SK-N-SH (cell line): ENCODE data around the gene PALLD. TPM values are rescaled to one million over a fixed set of nuclear protein-coding genes. Genes with fewer than 3 reads are reported as not detected.

Experiments
- CTCF ChIA-PET: fragments of 300-600, 350-600 bp; formaldehyde crosslinking; extraction: SDS; loops from one replicate; lab custom pipeline; 2021; lab: Yijun Ruan, JAX
- POLR2A ChIA-PET: fragments of 350-600 bp; sonication (Branson Sonifier 250); formaldehyde crosslinking; extraction: SDS; loops from one replicate; lab custom pipeline; 2020; ENCODE audit warnings: antibody characterized with exemption, inconsistent platforms; lab: Yijun Ruan, JAX
- DNase-seq: peaks from one replicate; pipeline ENCODE4 v3.0.0; 2012
- H2AFZ ChIP-seq: fragments of 200-600 bp; sonication (generic); 2 replicates; pipeline ENCODE4 v1.8.1; 2016; ENCODE audit warnings: antibody characterized with exemption, mild to moderate bottlenecking, low read depth
- H3F3A ChIP-seq: fragments of 200-600 bp; sonication (generic); replicated peaks from 2 replicates; pipeline ENCODE3; 2016; ENCODE audit warnings: antibody characterized with exemption, mild to moderate bottlenecking; ENCODE audit not compliant: insufficient read depth
- H3K27ac ChIP-seq, 2 experiments: fragments of 200-500 bp in 1 of 2; fragments of 200-600 bp in 1 of 2; sonication (Bioruptor generic) in 1 of 2; sonication (generic), shearing (Covaris generic) in 1 of 2; 2 replicates each; pipeline versions ENCODE4 v1.5.1 to v1.6.1; 2014 to 2016; ENCODE audit warnings: low read depth in 2 of 2, inconsistent platforms in 1 of 2, low read length in 1 of 2, mild to moderate bottlenecking in 1 of 2, mixed read lengths in 1 of 2
- H3K27me3 ChIP-seq: fragments of 200-600 bp; sonication (generic), shearing (Covaris generic); 2 replicates; pipeline ENCODE4 v1.6.1; 2016; ENCODE audit warnings: mixed run types; ENCODE audit not compliant: insufficient read depth
- H3K36me3 ChIP-seq, 2 experiments: fragments of 200-500 bp in 1 of 2; fragments of 200-600 bp in 1 of 2; sonication (Bioruptor generic) in 1 of 2; sonication (generic) in 1 of 2; replicated peaks in 1 of 2; 2 replicates each; pipeline versions ENCODE3 to v1.5.1; 2014 to 2016; ENCODE audit warnings: low read length in 1 of 2, mild to moderate bottlenecking in 1 of 2; ENCODE audit not compliant: insufficient read depth in 2 of 2, control insufficient read depth in 1 of 2
- H3K4me1 ChIP-seq, 2 experiments: fragments of 200-500 bp in 1 of 2; fragments of 200-600 bp in 1 of 2; sonication (Bioruptor generic) in 1 of 2; sonication (generic), shearing (Covaris generic) in 1 of 2; 2 replicates each; pipeline versions ENCODE4 v1.5.1 to v1.6.1; 2014 to 2016; ENCODE audit warnings: low read depth in 1 of 2, low read length in 1 of 2, mixed run types in 1 of 2; ENCODE audit not compliant: insufficient read depth in 2 of 2, control insufficient read depth in 1 of 2
- H3K4me2 ChIP-seq: fragments of 200-600 bp; sonication (generic), shearing (Covaris generic); 2 replicates; pipeline ENCODE4 v1.6.1; 2017; ENCODE audit warnings: mixed run types
- H3K4me3 ChIP-seq, 2 experiments: fragments of 200-500 bp in 1 of 2; fragments of 200-600 bp in 1 of 2; sonication (Bioruptor generic) in 1 of 2; sonication (generic), shearing (Covaris generic) in 1 of 2; 2 replicates each; pipeline versions ENCODE4 v1.5.1 to v1.8.1; 2014 to 2016; ENCODE audit warnings: low read depth in 2 of 2, inconsistent platforms in 1 of 2, low read length in 1 of 2, mild to moderate bottlenecking in 1 of 2, mixed read lengths in 1 of 2, moderate library complexity in 1 of 2
- H3K79me2 ChIP-seq: fragments of 200-600 bp; sonication (generic); 2 replicates; pipeline ENCODE4 v1.8.1; 2017; ENCODE audit warnings: mild to moderate bottlenecking; ENCODE audit not compliant: insufficient read depth
- H3K9ac ChIP-seq: fragments of 200-600 bp; sonication (generic); 2 replicates; pipeline ENCODE4 v1.6.1; 2017; ENCODE audit warnings: mixed run types
- H3K9me2 ChIP-seq: fragments of 200-600 bp; sonication (generic); 2 replicates; pipeline ENCODE4 v1.6.1; 2017; ENCODE audit warnings: mixed run types
- H3K9me3 ChIP-seq: fragments of 200-600 bp; sonication (generic); 2 replicates; pipeline ENCODE4 v1.6.1; 2017; ENCODE audit warnings: mixed run types, mild to moderate bottlenecking, moderate library complexity
- H4K20me1 ChIP-seq: fragments of 200-600 bp; sonication (generic); 2 replicates; pipeline ENCODE4 v1.6.1; 2017; ENCODE audit warnings: mild to moderate bottlenecking, mixed run types; ENCODE audit not compliant: insufficient read depth
- CHD2 ChIP-seq: fragments of 150-350 bp; IDR thresholded peaks from 2 replicates; pipeline ENCODE4 v1.6.1; 2018; ENCODE audit warnings: low read length; ENCODE audit not compliant: partially characterized antibody
- EP300 ChIP-seq, 2 experiments: IDR thresholded peaks; 2 replicates each; pipeline versions ENCODE4 v1.4.0 to v1.6.1; 2012; ENCODE audit warnings: borderline replicate concordance in 1 of 2, low read depth in 1 of 2, low read length in 1 of 2
- FOSL2 ChIP-seq: IDR thresholded peaks from 2 replicates; pipeline ENCODE4 v1.4.0; 2012; ENCODE audit warnings: low read depth, mild to moderate bottlenecking, moderate library complexity, borderline replicate concordance
- IRF3 ChIP-seq: fragments of 150-350 bp; IDR thresholded peaks from 2 replicates; pipeline ENCODE4 v1.6.1; 2016; ENCODE audit warnings: mild to moderate bottlenecking, low read depth, low read length
- MEF2A ChIP-seq: IDR thresholded peaks from 2 replicates; pipeline ENCODE4 v1.4.0; 2012; ENCODE audit warnings: low read depth, borderline replicate concordance
- MXI1 ChIP-seq: IDR thresholded peaks from 2 replicates; pipeline ENCODE4 v1.6.1; 2012; ENCODE audit warnings: mild to moderate bottlenecking, low read depth, low read length, improper control_type of control experiment
- NFIC ChIP-seq: IDR thresholded peaks from 2 replicates; pipeline ENCODE4 v1.4.0; 2012; ENCODE audit warnings: borderline replicate concordance
- POLR2AphosphoS5 ChIP-seq: IDR thresholded peaks from 2 replicates; pipeline ENCODE4 v1.6.1; 2012; ENCODE audit warnings: low read depth, low read length
- RAD21 ChIP-seq: IDR thresholded peaks from 2 replicates; pipeline ENCODE4 v1.6.1; 2012; ENCODE audit warnings: mild to moderate bottlenecking, low read length
- RFX5 ChIP-seq: IDR thresholded peaks from 2 replicates; pipeline ENCODE4 v1.6.1; 2012; ENCODE audit warnings: mild to moderate bottlenecking, improper control_type of control experiment, low read length
- SIN3A ChIP-seq: IDR thresholded peaks from 2 replicates; pipeline ENCODE4 v1.6.1; 2012; ENCODE audit warnings: low read depth, mild to moderate bottlenecking, low read length, moderate library complexity, borderline replicate concordance
- TAF1 ChIP-seq: IDR thresholded peaks from 2 replicates; pipeline ENCODE4 v1.6.1; 2012; ENCODE audit warnings: low read depth, mild to moderate bottlenecking, low read length, moderate library complexity, borderline replicate concordance
- TEAD4 ChIP-seq: IDR thresholded peaks from 2 replicates; pipeline ENCODE4 v1.4.0; 2012; ENCODE audit warnings: mild to moderate bottlenecking, borderline replicate concordance; ENCODE audit not compliant: insufficient read depth
- polyA plus RNA-seq, 3 experiments: library from polyadenylated mRNA; depleted of rRNA; stranded (reverse); fragments of >200 nt; gene quantifications; 2 replicates each; pipeline ENCODE4 v1.2.3, GENCODE V29; 2012
- TF ChIP-seq, protein P1 (sequence below): IDR thresholded peaks from 2 replicates; pipeline ENCODE4 v1.4.0; 2012; ENCODE audit warnings: low read depth, borderline replicate concordance
- TF ChIP-seq, protein P2 (sequence below): fragments of 200-600 bp; sonication (generic); IDR thresholded peaks from 2 replicates; pipeline ENCODE4 v1.6.1; 2017; ENCODE audit warnings: antibody characterized with exemption, mild to moderate bottlenecking, moderate library complexity
- TF ChIP-seq, protein P3 (sequence below): IDR thresholded peaks from 2 replicates; pipeline ENCODE4 v1.4.0; 2012; ENCODE audit warnings: low read depth, borderline replicate concordance

The PALLD gene
- polyA plus RNA-seq, 1 of the 3 experiments (the other 2 are of a cell fraction), result 33.0 TPM

DNA sequence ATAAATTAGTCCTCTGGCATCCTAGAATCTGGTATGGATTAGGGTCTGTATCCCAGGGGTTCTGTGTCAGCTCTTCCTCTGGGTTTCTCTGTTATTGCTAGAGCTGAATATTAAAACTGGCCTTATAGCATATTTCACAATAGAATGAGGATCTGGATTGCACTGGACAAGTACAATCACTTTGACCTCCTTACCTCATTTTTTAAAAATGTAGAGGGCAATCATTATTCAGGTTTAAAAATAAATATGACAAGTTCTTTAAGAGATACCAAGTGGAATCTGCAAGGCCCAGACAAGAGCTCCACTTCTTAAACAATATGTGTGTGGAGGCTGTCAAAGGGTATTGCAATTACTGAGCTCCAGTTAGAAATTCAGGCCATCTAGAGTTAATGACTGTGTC lies 1.4 kb downstream of the PALLD start (continued):
- TF ChIP-seq TAF1, result no peak

DNA sequence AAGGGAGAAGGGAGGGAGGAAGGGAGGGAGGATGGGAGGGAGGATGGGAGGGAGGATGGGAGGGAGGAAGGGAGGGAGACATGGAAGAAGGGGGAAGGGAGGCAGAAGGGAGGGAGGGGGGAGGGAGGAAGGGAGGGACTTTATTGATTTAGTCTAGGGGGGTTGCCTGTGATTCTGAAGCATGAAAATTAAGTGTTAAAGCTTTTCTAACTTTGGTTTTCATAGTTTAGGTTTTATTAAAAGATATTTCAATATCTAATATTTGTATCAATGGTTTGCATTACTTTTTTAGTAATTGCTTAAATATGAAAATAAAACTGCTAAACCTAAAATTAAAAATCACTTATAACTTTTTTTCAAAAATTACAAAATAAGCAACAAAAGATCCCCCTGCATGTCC lies 2.4 kb downstream of the PALLD start:
- Histone ChIP-seq H3K9me2 (no peaks in the 10 kb centered on the region), H2AFZ (no peak overlapping the region), H3K4me1 (peaks cover 0 to 4% of the 10 kb centered on the region in 2 experiments; a peak in 2 of 4 replicates), H3K27ac (no peak overlapping the region), H3K9me3 (no peaks in the 10 kb centered on the region), H3K27me3 (no peaks in the 10 kb centered on the region), H3K4me3 (no peak overlapping the region), H3K79me2 (no peaks in the 10 kb centered on the region), H4K20me1 (no peaks in the 10 kb centered on the region)
- no peak for DNase-seq
- ChIA-PET CTCF (interaction anchor here (4.5 kb wide), 1 partner anchor 15 kb away, joined by 18 read pairs; no protein-coding TSS in a partner anchor), POLR2A (no interaction called here)
- no peak for TF ChIP-seq MXI1
- TF ChIP-seq, protein P1, sequence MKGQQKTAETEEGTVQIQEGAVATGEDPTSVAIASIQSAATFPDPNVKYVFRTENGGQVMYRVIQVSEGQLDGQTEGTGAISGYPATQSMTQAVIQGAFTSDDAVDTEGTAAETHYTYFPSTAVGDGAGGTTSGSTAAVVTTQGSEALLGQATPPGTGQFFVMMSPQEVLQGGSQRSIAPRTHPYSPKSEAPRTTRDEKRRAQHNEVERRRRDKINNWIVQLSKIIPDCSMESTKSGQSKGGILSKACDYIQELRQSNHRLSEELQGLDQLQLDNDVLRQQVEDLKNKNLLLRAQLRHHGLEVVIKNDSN, result no peak
- no peak for TF ChIP-seq NFIC
- no peak for TF ChIP-seq POLR2AphosphoS5
- no peak for TF ChIP-seq IRF3
- TF ChIP-seq EP300 (IDR thresholded peaks at IDR 0.05; ENCODE audit: borderline replicate concordance in 1 of 2, low read depth in 1 of 2, low read length in 1 of 2), result no peak
- TF ChIP-seq FOSL2, result no peak
- TF ChIP-seq CHD2, result no peak
- no peak for TF ChIP-seq TEAD4
- TF ChIP-seq RFX5, result no peak
- TF ChIP-seq SIN3A, result no peak
- TF ChIP-seq, protein P2, sequence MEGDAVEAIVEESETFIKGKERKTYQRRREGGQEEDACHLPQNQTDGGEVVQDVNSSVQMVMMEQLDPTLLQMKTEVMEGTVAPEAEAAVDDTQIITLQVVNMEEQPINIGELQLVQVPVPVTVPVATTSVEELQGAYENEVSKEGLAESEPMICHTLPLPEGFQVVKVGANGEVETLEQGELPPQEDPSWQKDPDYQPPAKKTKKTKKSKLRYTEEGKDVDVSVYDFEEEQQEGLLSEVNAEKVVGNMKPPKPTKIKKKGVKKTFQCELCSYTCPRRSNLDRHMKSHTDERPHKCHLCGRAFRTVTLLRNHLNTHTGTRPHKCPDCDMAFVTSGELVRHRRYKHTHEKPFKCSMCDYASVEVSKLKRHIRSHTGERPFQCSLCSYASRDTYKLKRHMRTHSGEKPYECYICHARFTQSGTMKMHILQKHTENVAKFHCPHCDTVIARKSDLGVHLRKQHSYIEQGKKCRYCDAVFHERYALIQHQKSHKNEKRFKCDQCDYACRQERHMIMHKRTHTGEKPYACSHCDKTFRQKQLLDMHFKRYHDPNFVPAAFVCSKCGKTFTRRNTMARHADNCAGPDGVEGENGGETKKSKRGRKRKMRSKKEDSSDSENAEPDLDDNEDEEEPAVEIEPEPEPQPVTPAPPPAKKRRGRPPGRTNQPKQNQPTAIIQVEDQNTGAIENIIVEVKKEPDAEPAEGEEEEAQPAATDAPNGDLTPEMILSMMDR, result no peak
- TF ChIP-seq MEF2A, result no peak
- TF ChIP-seq, protein P3, sequence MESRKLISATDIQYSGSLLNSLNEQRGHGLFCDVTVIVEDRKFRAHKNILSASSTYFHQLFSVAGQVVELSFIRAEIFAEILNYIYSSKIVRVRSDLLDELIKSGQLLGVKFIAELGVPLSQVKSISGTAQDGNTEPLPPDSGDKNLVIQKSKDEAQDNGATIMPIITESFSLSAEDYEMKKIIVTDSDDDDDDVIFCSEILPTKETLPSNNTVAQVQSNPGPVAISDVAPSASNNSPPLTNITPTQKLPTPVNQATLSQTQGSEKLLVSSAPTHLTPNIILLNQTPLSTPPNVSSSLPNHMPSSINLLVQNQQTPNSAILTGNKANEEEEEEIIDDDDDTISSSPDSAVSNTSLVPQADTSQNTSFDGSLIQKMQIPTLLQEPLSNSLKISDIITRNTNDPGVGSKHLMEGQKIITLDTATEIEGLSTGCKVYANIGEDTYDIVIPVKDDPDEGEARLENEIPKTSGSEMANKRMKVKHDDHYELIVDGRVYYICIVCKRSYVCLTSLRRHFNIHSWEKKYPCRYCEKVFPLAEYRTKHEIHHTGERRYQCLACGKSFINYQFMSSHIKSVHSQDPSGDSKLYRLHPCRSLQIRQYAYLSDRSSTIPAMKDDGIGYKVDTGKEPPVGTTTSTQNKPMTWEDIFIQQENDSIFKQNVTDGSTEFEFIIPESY, result no peak
- no peak for TF ChIP-seq RAD21
- TF ChIP-seq, all 33 proteins: peak for 0
- Histone ChIP-seq H3K9ac (no peak overlapping the region), H3K36me3 (no peaks in the 10 kb centered on the region), H3F3A (no peaks in the 10 kb centered on the region), H3K4me2 (no peak overlapping the region)
